HG02798 (cell line): ENCODE results near the gene FAM241A.
"Not testable (repeated sequence)": the region's sequence is repeated elsewhere in the genome, so short reads cannot be mapped to it uniquely, and the experiment has no call there.

Experiments used
- ATAC-seq: cut with Tn5 transposase; IDR thresholded peaks from one replicate; pipeline ENCODE4 v1.9.1; 2021; ENCODE audit warnings: mild to moderate bottlenecking; ENCODE audit not compliant: unreplicated experiment, poor library complexity

The FAM241A gene

DNA sequence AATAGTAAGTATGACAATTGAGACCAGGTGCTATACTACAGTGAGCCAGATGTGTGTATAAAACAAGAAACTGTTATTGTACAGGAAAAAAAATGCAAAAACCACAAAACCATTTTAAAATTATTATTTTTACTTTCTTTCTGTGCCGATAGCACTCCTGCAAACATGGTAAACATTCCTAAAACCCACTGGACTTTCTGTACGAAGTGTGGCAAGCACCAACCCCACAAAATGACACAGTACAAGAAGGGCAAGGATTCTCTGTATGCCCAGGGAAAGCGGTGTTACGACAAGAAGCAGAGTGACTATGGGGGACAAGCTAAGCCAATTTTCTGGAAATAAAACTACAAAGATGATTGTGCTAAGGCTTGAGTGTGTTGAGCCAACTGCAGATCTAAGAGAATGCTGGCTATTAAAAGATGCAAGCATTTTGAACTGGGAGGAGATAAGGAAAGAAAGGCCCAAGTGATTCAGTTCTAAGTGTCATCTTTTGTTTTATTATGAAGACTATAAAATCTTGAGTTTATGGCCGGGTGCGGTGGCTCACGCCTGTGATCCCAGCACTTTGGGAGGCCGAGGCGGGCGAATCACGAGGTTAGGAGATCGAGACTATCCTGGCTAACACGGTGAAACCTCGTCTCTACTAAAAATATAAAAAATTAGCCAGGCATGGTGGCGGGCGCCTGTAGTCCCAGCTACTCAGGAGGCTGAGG lies 26.0 kb downstream of the FAM241A start:
- not testable (repeated sequence) for ATAC-seq

DNA sequence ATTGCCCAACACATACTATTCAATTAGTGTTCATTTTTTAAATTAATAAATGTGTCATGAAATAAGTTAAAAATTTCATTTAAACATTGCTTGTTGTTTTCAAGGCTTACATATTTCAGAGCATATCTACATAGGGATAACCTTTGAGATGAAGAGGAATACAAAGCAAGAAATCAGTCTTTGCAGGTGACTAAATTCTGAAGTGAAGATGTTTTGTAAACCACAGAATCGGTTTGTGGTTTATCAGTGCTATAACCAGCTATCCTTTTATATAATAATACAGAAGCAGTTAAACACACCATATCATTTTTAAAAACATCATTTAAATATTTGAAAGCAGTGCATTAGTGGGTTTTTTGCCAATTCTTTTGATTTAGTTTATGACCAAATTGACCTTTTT lies 26.9 kb downstream of the FAM241A start:
- peak; percentile 79 for ATAC-seq

DNA sequence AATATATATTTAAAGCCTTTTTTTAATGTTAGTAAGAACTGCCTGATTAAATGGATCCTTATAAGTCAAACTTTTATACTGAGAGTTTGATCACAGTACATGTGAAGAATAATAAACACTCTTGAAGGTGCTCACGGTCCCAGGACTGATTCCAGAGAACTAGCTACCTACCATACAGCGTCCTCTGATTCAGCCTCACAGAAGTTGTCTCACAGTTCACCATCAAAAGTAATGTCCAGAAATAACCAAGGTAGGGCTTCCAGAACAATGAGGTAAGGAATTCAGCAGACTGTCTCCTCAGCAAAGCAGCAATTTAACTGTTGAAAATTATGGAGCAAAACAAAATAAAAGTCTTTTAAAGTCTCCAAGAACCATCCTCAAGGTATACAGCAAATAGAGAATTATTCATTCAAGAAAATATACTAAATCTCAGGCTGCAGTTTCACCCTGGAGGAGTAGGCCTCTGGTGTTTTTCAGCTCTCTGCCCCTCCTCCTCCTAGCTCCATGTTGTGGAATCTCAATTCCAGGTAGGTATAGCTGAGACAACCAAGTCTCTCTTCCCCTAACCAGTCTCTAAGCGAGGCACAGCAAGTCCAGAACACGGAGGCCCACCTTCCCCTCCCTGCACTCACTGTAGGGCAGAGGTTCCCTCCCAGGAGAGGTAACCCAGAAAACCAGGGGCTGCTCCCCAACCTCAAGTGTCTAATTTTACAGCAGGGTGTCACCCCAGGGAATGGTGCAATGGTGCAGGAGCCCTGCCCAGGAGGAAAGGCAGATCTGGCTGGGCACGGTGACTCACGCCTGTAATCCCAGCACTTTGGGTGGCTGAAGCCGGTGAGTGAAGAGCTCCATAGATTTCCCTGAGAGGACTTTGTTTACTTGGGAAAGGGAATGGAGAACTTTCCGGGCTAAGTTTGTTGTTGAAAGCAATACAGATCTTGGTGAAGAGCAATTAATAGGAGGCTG lies 28.6 kb downstream of the FAM241A start:
- no peak for ATAC-seq

DNA sequence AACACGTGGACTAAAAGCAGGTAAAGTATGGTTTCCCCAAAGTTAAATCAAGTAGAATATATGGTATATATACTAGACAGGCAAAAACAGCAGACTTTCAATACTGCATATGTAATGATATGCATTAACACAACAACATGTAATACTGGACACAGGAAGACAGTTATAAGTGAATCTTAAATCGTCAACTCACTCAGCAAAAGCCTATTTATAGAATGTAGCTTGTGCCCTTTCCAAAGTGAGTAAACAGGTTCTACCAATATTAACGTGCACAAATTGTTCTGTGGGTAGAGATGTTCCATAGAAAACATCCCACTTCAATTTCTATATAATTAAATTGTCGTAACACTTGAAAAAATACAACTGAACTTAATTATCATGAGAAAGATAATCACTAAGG lies 30.6 kb downstream of the FAM241A start:
- no peak for ATAC-seq

DNA sequence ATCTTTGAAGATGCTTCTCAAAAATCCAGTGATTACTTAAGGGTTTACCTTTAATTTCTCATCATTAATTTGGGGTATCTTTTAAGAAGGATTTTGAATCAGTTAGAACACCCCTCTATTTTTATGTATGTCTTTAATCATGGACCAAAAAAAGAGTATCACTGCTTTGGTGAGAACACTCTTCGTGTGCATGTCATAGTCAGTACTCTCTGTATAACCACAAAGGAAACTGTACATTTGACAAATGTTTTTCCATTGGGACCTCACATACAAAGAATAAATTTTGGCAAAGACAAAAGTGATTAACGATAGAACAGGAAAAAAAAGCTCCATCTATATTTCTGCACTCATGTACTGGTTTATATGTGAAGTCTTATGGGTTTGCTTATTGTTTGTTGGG lies 31.3 kb downstream of the FAM241A start:
- ATAC-seq, result peak; percentile 50

DNA sequence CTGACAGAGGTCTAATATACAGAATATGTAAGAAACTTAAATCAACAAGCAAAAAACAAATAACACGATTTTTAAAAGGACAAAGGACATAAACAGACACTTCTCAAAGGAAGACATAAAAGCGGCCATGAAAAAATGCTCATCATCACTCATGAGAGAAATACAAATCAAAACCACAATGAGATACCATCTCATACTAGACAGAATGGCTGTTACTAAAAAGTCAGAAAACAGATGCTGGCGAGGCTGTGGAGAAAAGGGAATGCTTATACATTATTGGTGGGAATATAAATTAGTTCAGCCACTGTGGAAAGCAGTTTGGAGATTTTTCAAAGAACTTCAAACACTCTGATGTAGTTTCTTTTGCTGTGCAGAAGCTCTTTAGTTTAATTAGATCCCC lies 33.5 kb downstream of the FAM241A start:
- ATAC-seq, result not testable (repeated sequence)

DNA sequence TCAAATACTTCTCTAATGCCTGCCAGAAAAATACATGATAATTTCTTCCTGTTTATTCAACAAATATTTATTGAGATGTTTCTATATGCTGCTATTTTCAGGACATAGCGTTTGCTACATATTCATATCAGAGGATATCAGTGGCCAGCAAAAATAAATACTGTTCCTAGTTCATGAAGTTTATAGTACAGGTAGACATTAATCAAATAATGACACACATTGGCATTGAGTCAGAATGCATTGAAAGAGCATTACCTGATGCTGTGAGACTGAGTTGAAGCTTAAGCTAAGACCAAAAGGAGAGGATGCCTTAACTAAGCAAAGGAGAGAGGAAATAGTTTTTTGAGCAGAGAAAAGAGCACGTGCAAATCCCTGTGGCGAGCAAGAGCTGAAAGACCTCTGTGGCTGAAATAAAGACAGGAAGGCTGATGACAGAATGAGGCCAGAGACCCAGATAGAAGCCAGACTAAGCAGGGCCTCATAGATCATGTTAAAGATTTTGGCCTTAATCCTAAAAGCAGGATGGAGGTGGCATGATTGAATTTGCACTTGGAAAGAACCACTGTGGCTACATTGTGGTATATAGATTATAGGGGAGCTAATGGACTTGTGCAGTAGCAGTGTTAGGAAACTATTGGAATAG lies 36.2 kb downstream of the FAM241A start:
- ATAC-seq, result no peak

DNA sequence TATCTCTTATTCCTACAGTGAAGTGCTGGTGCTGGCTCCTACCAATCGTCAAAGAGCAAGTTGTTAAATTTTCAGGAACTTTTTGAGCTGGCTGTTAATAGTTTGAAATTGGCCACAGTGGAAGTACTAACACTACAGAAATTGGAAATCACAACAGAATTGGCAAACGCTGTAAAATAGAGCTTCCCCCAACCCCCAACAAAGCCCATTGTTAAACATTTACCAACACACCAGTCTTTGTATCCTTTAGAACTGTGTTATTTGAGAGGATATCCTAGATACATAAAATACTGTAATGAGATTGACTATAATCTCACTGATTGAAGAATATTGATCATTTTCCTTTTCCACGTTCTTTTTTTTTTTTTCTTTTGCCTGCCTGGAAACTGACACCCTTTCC lies 37.4 kb downstream of the FAM241A start:
- ATAC-seq, result no peak

DNA sequence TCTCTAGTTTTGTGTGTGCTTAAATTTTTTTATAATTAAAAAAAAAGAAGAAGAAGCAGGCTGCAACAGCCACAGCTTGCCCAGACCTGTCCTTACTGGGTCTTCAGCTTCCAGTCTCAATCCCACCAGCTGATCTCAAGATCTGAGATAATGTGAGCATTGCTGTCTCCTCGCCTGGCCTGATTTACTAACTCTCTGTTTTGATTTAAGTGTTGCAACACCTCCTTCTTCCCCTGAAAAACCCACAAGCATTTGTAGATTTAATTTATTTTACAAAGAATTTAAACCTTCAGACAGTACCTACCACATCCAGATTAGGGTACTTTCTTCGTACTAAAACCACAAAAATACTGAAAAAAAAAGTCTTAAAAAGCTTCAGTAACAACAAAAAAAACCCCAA lies 38.0 kb downstream of the FAM241A start:
- no peak for ATAC-seq

DNA sequence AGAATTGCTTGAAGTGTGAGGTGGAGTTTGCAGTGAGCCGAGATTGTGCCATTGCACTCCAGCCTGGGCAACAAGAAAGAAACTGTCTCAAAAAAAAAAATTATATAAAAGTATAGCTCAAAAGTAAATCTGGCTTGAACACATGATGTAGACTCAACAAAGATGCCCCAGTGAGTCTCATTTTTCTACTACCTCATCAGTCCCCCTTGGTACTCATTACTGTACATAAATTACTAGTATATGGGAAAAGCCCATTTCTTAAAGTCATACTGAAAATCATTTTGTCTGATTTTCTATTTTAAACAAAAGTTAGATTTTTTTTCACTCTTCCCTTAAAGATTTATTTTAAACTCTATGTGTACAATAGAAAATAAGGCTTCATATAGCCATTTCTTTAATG lies 39.2 kb downstream of the FAM241A start:
- no peak for ATAC-seq

DNA sequence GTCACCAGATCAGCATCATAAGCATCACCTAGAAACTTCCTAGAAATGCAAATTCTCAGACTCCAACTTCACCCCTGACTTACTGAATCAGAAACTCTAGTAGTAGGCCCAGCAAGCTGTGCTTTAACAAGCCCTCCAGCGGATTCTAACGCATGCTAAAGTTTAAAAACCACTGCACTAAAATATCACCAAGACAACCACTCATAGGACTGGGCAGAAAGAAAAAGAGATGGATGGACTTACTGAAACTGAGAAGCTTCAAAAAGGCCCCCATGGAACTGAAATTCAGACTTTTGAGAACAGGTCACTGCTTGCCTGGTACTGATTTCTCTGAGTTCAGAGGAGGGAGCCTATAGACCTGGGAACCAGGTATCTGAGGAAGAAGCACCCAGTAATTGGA lies 40.1 kb downstream of the FAM241A start:
- peak; percentile 65 for ATAC-seq

DNA sequence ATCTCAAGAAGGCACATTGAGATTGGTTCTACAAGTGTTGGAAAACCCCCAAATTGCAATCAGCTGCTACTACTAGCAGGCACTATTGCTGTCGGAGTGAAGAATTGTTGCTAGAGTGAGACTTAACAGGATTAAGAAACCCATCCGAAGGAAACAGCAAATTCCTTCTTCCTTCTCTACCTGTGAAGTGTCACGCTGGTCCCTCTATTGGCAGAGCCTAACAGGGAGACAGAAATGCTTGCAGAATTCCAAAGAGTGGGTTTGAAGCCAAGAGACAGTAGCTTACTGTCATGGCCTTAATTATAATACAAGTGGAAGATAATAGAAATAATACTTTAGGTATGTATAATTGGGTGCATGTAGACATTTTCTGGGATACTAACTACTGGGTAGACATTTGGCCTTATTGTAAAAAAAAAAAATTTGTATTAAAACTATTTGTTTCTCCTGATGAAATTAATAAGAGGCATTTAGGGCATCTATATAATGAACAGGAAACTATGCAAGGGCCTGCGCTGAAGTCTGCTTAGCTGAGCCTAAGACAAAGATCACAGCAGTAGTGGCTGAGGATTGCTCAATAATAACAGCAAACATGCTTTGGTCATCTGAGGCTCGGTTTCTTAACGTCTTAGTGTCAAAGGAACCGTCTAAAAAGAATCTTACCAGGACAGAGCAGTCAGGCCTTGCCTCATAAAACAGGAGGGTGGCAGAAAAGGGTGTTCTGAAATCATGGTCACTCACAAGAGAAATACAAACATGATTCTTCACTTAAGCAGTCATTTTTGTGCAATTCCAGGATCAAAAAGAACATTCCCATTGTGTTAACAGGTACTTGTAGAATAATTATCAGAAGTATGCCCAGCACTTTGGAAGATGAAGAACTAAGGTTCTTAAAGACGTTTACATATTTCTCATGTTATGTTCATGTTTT lies 40.8 kb downstream of the FAM241A start:
- no peak for ATAC-seq

DNA sequence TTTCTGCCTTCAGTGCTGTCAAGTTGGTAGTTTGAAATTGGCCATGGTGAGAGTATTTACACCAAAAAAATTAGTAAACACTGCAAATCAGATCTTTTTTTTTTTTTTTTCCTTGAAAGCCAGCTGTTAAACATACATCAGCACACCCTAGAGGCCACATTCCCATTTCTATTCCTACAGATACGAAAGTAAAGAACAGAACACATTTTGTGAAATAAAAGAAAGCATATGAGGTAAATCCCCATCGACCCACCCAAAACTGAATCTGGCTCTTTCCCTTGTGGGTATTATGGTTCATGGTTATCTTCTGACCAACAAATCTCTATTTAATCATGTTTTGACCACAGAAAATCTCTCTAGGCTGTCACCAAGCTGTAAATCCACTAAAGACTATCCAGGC lies 44.5 kb downstream of the FAM241A start:
- ATAC-seq, result no peak

DNA sequence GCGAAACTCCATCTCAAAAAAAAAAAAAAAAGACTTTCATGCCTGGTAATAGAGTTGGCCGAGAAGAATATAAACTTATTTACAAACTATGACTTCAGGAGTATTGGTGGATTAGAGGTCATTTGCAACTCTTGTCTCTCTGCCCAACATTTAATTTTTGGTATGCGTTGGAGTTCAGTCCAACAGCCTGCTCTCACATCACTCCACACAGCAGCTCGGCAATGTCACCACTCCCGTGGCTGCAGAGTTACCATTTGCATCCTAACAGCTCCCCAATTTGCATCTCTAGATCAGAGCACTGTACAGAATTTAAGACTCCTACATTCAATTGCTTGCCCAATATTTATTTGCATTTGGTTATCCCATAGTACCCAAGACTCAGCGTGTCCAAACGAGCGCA lies 45.4 kb downstream of the FAM241A start:
- no peak for ATAC-seq

DNA sequence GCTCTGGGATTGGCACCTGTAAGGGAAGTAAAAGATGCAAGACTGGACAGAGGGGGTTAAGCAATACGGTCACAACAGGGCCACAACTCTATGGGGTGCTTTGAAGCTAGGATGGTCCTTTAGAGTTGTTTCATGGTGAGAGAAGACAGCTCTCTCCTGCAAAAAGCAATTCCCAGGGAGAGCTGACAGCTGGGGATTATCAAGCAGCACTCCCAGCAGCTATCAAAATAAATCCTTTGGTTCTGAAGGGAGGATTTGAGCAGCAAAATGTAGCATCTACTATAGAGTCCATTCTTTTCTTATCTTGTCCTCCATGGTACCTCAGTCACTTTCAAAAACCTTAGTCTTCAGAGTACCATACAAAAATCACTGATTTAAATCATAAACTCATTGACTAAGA lies 51.2 kb downstream of the FAM241A start:
- no peak for ATAC-seq

DNA sequence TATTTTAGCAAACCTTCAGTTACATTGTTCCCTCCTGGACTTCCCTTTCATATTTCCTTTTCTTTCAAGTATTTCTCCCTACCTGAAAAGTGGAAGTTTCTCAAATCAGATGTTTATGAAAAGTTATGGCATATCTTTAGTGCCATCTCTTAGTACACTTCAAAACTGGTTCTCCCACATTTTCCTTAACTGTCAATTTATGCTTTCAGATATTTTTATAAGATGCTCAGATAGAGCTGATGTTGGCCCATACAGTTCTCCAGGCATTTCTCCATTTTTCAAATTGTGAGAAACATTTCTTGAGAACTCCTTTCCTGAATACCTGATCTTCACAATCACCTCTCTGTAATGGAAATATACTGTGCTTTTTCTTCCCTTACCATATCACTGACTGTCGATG lies 53.8 kb downstream of the FAM241A start:
- ATAC-seq, result peak; percentile 9

DNA sequence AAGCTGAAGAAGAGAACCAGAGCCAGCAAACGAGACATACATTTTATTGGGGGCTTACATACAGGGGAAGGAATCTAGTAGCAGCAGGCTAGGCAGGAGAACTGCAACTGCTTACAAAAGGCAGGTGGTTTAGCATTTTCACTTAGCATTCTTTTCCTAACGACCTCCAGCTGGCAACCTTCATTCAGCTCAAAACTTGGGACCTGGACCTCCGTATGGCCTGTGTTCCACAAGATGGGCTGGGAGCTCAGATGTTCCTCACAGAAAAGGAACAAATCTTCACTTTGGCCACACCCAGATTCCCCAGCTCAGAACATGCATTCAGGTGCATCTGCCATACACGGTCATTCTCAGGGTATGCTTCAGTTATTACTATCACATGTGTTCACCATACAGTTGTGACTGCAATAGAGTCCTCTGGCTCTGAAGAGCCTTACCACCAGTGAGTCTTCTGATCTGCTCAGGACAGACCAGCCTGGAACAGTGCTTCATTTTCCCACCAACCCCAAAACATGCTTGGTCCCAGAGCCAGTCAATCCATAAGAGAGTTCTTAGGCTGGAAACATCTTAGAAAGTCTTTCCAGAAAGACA lies 56.8 kb downstream of the FAM241A start:
- ATAC-seq, result peak; percentile 34

DNA sequence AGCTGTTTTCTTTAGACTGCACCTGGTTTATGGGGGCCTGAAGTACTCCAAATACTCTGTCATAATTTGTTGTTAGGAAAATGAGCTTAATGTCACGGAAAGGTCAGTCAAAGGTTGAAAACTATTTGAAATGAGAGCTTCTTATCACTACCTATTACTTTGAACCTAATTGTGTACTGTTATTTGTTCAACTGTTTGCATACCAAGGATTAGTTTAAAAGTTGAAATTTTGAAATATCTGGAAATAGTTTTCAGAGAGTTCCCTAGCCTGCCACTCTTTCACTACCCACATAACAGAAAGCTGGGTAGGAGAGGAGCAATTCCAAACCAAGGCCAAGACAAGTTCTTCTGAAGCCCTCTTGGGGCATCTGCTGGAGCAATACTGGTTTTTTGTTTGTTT lies 58.3 kb downstream of the FAM241A start:
- no peak for ATAC-seq

DNA sequence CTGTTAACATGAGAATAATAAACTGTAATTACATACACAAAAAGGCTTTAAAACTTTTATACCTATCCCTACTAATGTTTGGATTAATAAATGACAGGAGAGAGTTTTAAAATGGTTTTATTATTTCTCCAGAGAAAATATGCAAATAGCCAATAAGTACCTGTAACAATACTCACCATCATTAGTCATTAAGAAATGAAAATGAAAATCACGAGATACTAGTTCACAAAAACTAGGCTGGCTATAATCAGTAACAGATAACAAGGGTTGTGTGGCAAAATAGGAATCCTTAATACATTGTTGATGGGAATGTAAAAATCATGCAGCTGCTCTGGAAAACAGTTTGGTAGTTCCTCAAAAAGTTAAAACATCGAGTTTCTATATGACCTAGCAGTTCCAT lies 61.2 kb downstream of the FAM241A start:
- no peak for ATAC-seq
